Muscle of arm (tissue), 12 donors: Measurements from ENCODE around the gene RTN4RL1. TPM values are rescaled to one million over a fixed set of nuclear protein-coding genes. Genes with fewer than 3 reads are reported as not detected.

Experiments
- DNase-seq: peaks from one replicate; pipeline ENCODE4 v3.0.0-alpha.2; 2013
- polyA plus RNA-seq, 12 donors: library from polyadenylated mRNA; unstranded; fragments of 120-200 nt; gene quantifications; one replicate each; pipeline ENCODE4 v1.2.1, GENCODE V29; 2013; ENCODE audit not compliant: insufficient read length in 12 of 12

The RTN4RL1 gene
- polyA plus RNA-seq, 12 donors: 0.62 to 2.2 (median 1.2) TPM; not detected in 2

- no peak for DNase-seq
These were observed 22.5 kb upstream of the RTN4RL1 start for GRCh38 chr17:2047590-2047989.

- DNase-seq: no peak
These were observed 19.2 kb upstream of the RTN4RL1 start for GRCh38 chr17:2044263-2044894.

GRCh38 chr17:2043785-2044184 lies 18.7 kb upstream of the RTN4RL1 start:
- no peak for DNase-seq

GRCh38 chr17:2042933-2043332 lies 17.8 kb upstream of the RTN4RL1 start:
- DNase-seq: no peak

GRCh38 chr17:2042390-2042847 lies 17.3 kb upstream of the RTN4RL1 start:
- DNase-seq: no peak

GRCh38 chr17:2041561-2042389 lies 16.6 kb upstream of the RTN4RL1 start, which contains the start of gene OVCA2:
OVCA2 (plus strand) TSS chr17:2042022; CDS start chr17:2042048, 26 bp downstream.
- peak; percentile 95 for DNase-seq

GRCh38 chr17:2040942-2041560 lies 15.9 kb upstream of the RTN4RL1 start:
- no peak for DNase-seq

GRCh38 chr17:2040219-2040827 lies 15.2 kb upstream of the RTN4RL1 start:
- no peak for DNase-seq

- no peak for DNase-seq
These were observed 12.0 kb upstream of the RTN4RL1 start for GRCh38 chr17:2037155-2037554.

GRCh38 chr17:2035541-2036488 lies 10.7 kb upstream of the RTN4RL1 start:
- no peak for DNase-seq

GRCh38 chr17:2034806-2035540 lies 9.8 kb upstream of the RTN4RL1 start:
- no peak for DNase-seq

GRCh38 chr17:2034157-2034556 lies 9.0 kb upstream of the RTN4RL1 start:
- no peak for DNase-seq

GRCh38 chr17:2033153-2033552 lies 8.0 kb upstream of the RTN4RL1 start:
- DNase-seq: no peak

- no peak for DNase-seq
These were observed 5.6 kb upstream of the RTN4RL1 start for GRCh38 chr17:2030779-2031163.

GRCh38 chr17:2029911-2030778 lies 5.0 kb upstream of the RTN4RL1 start, which contains the start of gene DPH1:
DPH1 (plus strand) TSS chr17:2030153; CDS start chr17:2030170, 17 bp downstream.
- DNase-seq: peak; percentile 83

- no peak for DNase-seq
These were observed 3.6 kb upstream of the RTN4RL1 start for GRCh38 chr17:2028737-2029136.

- DNase-seq: no peak
These were observed 3.1 kb upstream of the RTN4RL1 start for GRCh38 chr17:2028234-2028614.

- DNase-seq: no peak
These were observed 2.5 kb upstream of the RTN4RL1 start for GRCh38 chr17:2027528-2028233.
